ENCODE results near the gene TTC7B.

The TTC7B gene

DNA sequence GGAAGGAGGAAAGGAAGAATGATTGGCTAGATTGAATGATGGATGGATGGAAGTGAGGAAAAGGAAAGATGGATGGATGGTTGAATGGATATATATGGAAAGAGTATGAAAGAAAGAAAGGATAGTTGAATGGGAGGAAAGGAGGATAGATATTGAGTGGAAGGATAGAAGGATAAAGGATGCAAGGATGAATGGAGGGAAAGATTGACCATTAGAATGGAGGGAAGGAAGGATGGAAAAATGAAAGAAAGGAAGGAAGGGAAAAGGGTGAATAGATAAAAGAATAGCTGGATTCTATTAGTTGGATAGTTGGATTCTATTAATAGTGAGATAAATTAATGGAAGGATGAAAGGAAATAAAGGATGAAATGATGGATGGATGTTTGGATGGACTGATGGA lies 313.5 kb downstream of the TTC7B start:
- no peak for DNase-seq (ENCODE audit: low spot score)
- no peak overlapping the region for H2BK120ac ChIP-seq (ENCODE audit: low read depth, low read length)
- H2BK15ac ChIP-seq (ENCODE audit: low read length) = no peak overlapping the region
- no peak overlapping the region for H4K91ac ChIP-seq (ENCODE audit: low read depth, low read length, poor library complexity)
- H3K18ac ChIP-seq (ENCODE audit: low read length) = no peak overlapping the region
- no peaks in the 10 kb centered on the region for H3K79me1 ChIP-seq (ENCODE audit: low read depth, low read length)
- no peak overlapping the region for H4K8ac ChIP-seq (ENCODE audit: low read depth, low read length)
- H3K4me3 ChIP-seq (ENCODE audit: low read length in 2 of 2) = no peak overlapping the region
- no peak overlapping the region for H3K14ac ChIP-seq (ENCODE audit: low read length)
- no peaks in the 10 kb centered on the region for H3K36me3 ChIP-seq (replicated peaks in 1 of 2; ENCODE audit: control insufficient read depth in 2 of 2, insufficient read depth in 2 of 2, low read length in 2 of 2)
- no peak overlapping the region for H3K4me2 ChIP-seq (ENCODE audit: insufficient read depth, low read length, poor library complexity, severe bottlenecking)
- H2BK5ac ChIP-seq (ENCODE audit: low read length) = no peak overlapping the region
- no peak overlapping the region for H2BK12ac ChIP-seq (ENCODE audit: low read length)
- no peaks in the 10 kb centered on the region for H3K9me3 ChIP-seq (replicated peaks in 1 of 2; ENCODE audit: control insufficient read depth in 2 of 2, insufficient read depth in 1 of 2, low read depth in 1 of 2, low read length in 2 of 2)
- H2AFZ ChIP-seq (ENCODE audit: low read length) = no peak overlapping the region
- H2AK5ac ChIP-seq (ENCODE audit: low read depth, low read length) = no peak overlapping the region
- H3K27ac ChIP-seq (replicated peaks; ENCODE audit: low read length) = no peak overlapping the region
- H3K4me1 ChIP-seq (ENCODE audit: control insufficient read depth in 2 of 2, insufficient read depth in 1 of 2, low read depth in 1 of 2, low read length in 2 of 2) = peaks cover 0 to 18% of the 10 kb centered on the region in 2 donors
- H3K9ac ChIP-seq (ENCODE audit: low read depth, low read length, poor library complexity) = no peak overlapping the region
- no peaks in the 10 kb centered on the region for H3K27me3 ChIP-seq (ENCODE audit: control insufficient read depth in 3 of 3, insufficient read depth in 3 of 3, low read depth in 1 of 3, low read length in 3 of 3)
- H3K4ac ChIP-seq (ENCODE audit: low read length) = no peak overlapping the region
- H3K23ac ChIP-seq (ENCODE audit: low read depth, low read length, poor library complexity) = no peak overlapping the region

DNA sequence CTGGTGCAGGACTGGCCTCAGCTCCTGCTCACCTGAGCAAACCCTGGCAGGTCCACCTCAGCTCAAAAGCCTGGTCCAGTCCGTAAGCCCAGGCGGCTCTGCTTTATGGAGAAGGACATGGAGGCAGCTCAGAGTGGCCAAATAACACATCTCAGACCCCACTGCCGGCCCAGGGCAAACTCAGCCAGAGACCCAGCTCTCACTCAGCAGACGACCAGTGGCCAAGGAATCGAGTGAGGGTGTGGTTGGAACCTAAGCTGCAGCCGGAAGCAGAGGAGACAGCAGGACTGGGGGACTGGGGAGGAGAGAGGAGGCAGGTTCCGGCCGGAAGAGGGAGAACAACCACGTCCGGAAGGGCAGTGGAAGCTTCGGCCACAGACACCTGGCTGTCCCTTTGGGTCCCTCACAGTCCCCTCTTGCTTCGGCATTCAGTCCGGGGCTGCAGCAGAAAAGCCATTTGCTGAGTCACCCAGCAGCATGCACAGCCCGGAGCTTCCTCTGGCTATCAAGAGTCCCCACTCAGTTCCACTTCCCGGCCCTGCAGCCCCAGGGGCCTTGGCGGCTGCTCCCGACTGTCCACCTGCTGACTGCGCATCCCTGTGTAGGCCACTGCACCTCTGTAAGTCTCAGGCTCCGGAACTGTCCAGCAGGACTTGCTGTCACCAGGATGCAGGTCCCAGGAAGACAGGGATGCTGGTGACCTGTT lies 315.4 kb downstream of the TTC7B start:
- H2BK120ac ChIP-seq (ENCODE audit: low read depth, low read length) = no peak overlapping the region
- no peak overlapping the region for H3K27ac ChIP-seq (replicated peaks; ENCODE audit: low read length)
- H2AFZ ChIP-seq (ENCODE audit: low read length) = no peak overlapping the region
- peak overlapping the region; percentile 80 for H3K18ac ChIP-seq (ENCODE audit: low read length)
- H2AK5ac ChIP-seq (ENCODE audit: low read depth, low read length) = peak overlapping the region; percentile 54
- no peaks in the 10 kb centered on the region for H3K9me3 ChIP-seq (replicated peaks in 1 of 2; ENCODE audit: control insufficient read depth in 2 of 2, insufficient read depth in 1 of 2, low read depth in 1 of 2, low read length in 2 of 2)
- no peak overlapping the region for H4K8ac ChIP-seq (ENCODE audit: low read depth, low read length)
- H2BK15ac ChIP-seq (ENCODE audit: low read length) = peak overlapping the region; percentile 56
- no peak overlapping the region for H3K4me2 ChIP-seq (ENCODE audit: insufficient read depth, low read length, poor library complexity, severe bottlenecking)
- H3K4me3 ChIP-seq (ENCODE audit: low read length in 2 of 2) = no peak overlapping the region
- no peaks in the 10 kb centered on the region for H3K27me3 ChIP-seq (ENCODE audit: control insufficient read depth in 3 of 3, insufficient read depth in 3 of 3, low read depth in 1 of 3, low read length in 3 of 3)
- peaks cover 0 to 18% of the 10 kb centered on the region in 2 donors for H3K4me1 ChIP-seq (ENCODE audit: control insufficient read depth in 2 of 2, insufficient read depth in 1 of 2, low read depth in 1 of 2, low read length in 2 of 2)
- H4K91ac ChIP-seq (ENCODE audit: low read depth, low read length, poor library complexity) = no peak overlapping the region
- peak overlapping the region; percentile 63 for H2BK12ac ChIP-seq (ENCODE audit: low read length)
- no peak overlapping the region for H3K14ac ChIP-seq (ENCODE audit: low read length)
- H3K4ac ChIP-seq (ENCODE audit: low read length) = no peak overlapping the region
- peak overlapping the region; percentile 21 for H2BK5ac ChIP-seq (ENCODE audit: low read length)
- no CpG with 5 or more reads among the region's 19 CpGs for WGBS, 2 donors (ENCODE audit: extremely low coverage in 2 of 2, insufficient read length in 2 of 2, insufficient replicate concordance in 1 of 2)
- no peak for DNase-seq (ENCODE audit: low spot score)
- no peaks in the 10 kb centered on the region for H3K79me1 ChIP-seq (ENCODE audit: low read depth, low read length)
- H3K9ac ChIP-seq (ENCODE audit: low read depth, low read length, poor library complexity) = no peak overlapping the region
- no peaks in the 10 kb centered on the region for H3K36me3 ChIP-seq (replicated peaks in 1 of 2; ENCODE audit: control insufficient read depth in 2 of 2, insufficient read depth in 2 of 2, low read length in 2 of 2)
- H3K23ac ChIP-seq (ENCODE audit: low read depth, low read length, poor library complexity) = no peak overlapping the region

DNA sequence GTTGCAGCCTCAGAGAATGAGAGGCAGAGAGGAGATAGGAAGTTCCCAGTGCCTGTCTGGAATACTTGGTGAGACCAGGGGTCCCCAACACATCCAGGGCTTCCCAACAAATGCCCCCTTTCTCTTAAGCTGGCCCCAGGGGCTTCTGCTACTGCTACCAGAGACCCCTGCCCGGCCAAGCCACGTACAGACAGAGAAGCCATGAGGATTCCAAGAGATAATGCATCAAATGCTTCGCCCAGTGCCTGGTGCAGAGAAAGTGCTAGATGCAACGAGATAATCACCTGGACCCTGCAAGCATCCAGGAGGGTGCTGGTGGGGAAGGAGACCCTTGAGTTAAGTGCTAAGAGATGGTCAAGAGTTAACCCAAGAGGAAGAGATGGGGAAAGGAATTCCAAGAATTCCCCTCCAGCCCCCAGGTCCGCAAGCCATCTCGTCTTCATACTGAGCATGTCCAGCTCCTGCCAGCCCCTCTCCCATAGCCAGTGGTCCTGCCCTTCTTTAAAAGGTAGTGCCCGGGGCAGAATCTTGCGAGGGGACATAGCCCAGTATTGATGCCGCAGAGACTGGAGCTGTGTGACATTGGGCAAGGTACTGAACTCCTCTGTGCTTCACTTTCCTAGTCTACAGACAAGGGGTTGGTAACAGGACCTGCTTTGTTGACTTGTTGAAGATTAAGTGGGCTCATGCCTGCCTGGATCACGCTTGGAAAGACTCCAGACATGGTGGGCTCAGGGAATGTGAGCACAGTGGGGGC lies 316.1 kb downstream of the TTC7B start:
- no CpG with 5 or more reads among the region's 10 CpGs for WGBS, 2 donors (ENCODE audit: extremely low coverage in 2 of 2, insufficient read length in 2 of 2, insufficient replicate concordance in 1 of 2)
- H2AFZ ChIP-seq (ENCODE audit: low read length) = no peak overlapping the region
- no peak overlapping the region for H2BK5ac ChIP-seq (ENCODE audit: low read length)
- no peaks in the 10 kb centered on the region for H3K36me3 ChIP-seq (replicated peaks in 1 of 2; ENCODE audit: control insufficient read depth in 2 of 2, insufficient read depth in 2 of 2, low read length in 2 of 2)
- no peak overlapping the region for H3K4me3 ChIP-seq (ENCODE audit: low read length in 2 of 2)
- no peak for DNase-seq (ENCODE audit: low spot score)
- no peak overlapping the region for H4K91ac ChIP-seq (ENCODE audit: low read depth, low read length, poor library complexity)
- H3K4me1 ChIP-seq (ENCODE audit: control insufficient read depth in 2 of 2, insufficient read depth in 1 of 2, low read depth in 1 of 2, low read length in 2 of 2) = peaks cover 0 to 18% of the 10 kb centered on the region in 2 donors
- H2BK12ac ChIP-seq (ENCODE audit: low read length) = no peak overlapping the region
- H3K4me2 ChIP-seq (ENCODE audit: insufficient read depth, low read length, poor library complexity, severe bottlenecking) = no peak overlapping the region
- no peak overlapping the region for H4K8ac ChIP-seq (ENCODE audit: low read depth, low read length)
- no peak overlapping the region for H2BK120ac ChIP-seq (ENCODE audit: low read depth, low read length)
- H3K18ac ChIP-seq (ENCODE audit: low read length) = peak overlapping the region; percentile 80
- H2BK15ac ChIP-seq (ENCODE audit: low read length) = no peak overlapping the region
- no peak overlapping the region for H2AK5ac ChIP-seq (ENCODE audit: low read depth, low read length)
- H3K27me3 ChIP-seq (ENCODE audit: control insufficient read depth in 3 of 3, insufficient read depth in 3 of 3, low read depth in 1 of 3, low read length in 3 of 3) = no peaks in the 10 kb centered on the region
- H3K14ac ChIP-seq (ENCODE audit: low read length) = no peak overlapping the region
- H3K4ac ChIP-seq (ENCODE audit: low read length) = no peak overlapping the region
- H3K79me1 ChIP-seq (ENCODE audit: low read depth, low read length) = no peaks in the 10 kb centered on the region
- no peak overlapping the region for H3K27ac ChIP-seq (replicated peaks; ENCODE audit: low read length)
- H3K9me3 ChIP-seq (replicated peaks in 1 of 2; ENCODE audit: control insufficient read depth in 2 of 2, insufficient read depth in 1 of 2, low read depth in 1 of 2, low read length in 2 of 2) = no peaks in the 10 kb centered on the region
- H3K9ac ChIP-seq (ENCODE audit: low read depth, low read length, poor library complexity) = no peak overlapping the region
- no peak overlapping the region for H3K23ac ChIP-seq (ENCODE audit: low read depth, low read length, poor library complexity)

DNA sequence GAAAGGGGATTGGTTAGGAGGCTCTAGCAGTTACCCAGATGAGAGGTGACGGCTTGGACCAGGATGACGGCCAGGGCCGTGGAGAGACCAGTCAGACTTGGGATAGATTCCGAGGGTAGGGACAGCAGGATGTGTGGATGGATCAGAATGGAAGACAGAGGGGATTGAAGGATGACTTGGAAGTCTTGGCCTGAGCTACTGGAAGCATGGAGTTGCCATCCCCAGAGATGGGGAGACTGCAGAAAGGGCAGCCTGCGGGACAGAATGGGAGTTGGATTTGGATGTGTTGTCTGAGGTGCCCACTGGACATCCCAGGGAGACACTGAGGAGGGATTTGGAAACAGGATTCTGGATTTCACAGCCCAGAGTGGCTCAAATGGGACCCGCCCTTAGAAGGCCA lies 317.1 kb downstream of the TTC7B start:
- Histone ChIP-seq H2BK12ac (ENCODE audit: low read length) (no peak overlapping the region), H2BK15ac (ENCODE audit: low read length) (peak overlapping the region; percentile 50), H3K9me3 (replicated peaks in 1 of 2; ENCODE audit: control insufficient read depth in 2 of 2, insufficient read depth in 1 of 2, low read depth in 1 of 2, low read length in 2 of 2) (no peaks in the 10 kb centered on the region), H3K79me1 (ENCODE audit: low read depth, low read length) (peaks cover under 1% of the 10 kb centered on the region), H4K91ac (ENCODE audit: low read depth, low read length, poor library complexity) (no peak overlapping the region), H4K8ac (ENCODE audit: low read depth, low read length) (no peak overlapping the region), H3K14ac (ENCODE audit: low read length) (no peak overlapping the region), H2BK5ac (ENCODE audit: low read length) (no peak overlapping the region), H3K4me3 (ENCODE audit: low read length in 2 of 2) (no peak overlapping the region), H3K18ac (ENCODE audit: low read length) (no peak overlapping the region), H3K9ac (ENCODE audit: low read depth, low read length, poor library complexity) (no peak overlapping the region), H3K4me2 (ENCODE audit: insufficient read depth, low read length, poor library complexity, severe bottlenecking) (no peak overlapping the region), H3K27me3 (ENCODE audit: control insufficient read depth in 3 of 3, insufficient read depth in 3 of 3, low read depth in 1 of 3, low read length in 3 of 3) (no peaks in the 10 kb centered on the region), H3K23ac (ENCODE audit: low read depth, low read length, poor library complexity) (no peak overlapping the region), H2BK120ac (ENCODE audit: low read depth, low read length) (peak overlapping the region; percentile 56), H3K4ac (ENCODE audit: low read length) (no peak overlapping the region), H2AFZ (ENCODE audit: low read length) (no peak overlapping the region), H3K4me1 (ENCODE audit: control insufficient read depth in 2 of 2, insufficient read depth in 1 of 2, low read depth in 1 of 2, low read length in 2 of 2) (peaks cover 0 to 18% of the 10 kb centered on the region in 2 donors), H2AK5ac (ENCODE audit: low read depth, low read length) (no peak overlapping the region), H3K27ac (replicated peaks; ENCODE audit: low read length) (no peak overlapping the region), H3K36me3 (replicated peaks in 1 of 2; ENCODE audit: control insufficient read depth in 2 of 2, insufficient read depth in 2 of 2, low read length in 2 of 2) (no peaks in the 10 kb centered on the region)
- WGBS, 2 donors (ENCODE audit: extremely low coverage in 2 of 2, insufficient read length in 2 of 2, insufficient replicate concordance in 1 of 2) = no CpG with 5 or more reads among the region's 6 CpGs
- no peak for DNase-seq (ENCODE audit: low spot score)
